Mesenchymal stem cell (in vitro differentiated cells and primary cell): ENCODE results near the gene TYMP.

Source experiments
- DNase-seq: peaks from one replicate; pipeline ENCODE4 v3.0.0-alpha.2; 2013
- H2AFZ ChIP-seq: one replicate; pipeline ENCODE4 v1.6.1; 2013; ENCODE audit warnings: low read depth, mild to moderate bottlenecking, control low read depth, inconsistent platforms, low read length, moderate library complexity
- H2AK5ac ChIP-seq: 2 replicates; pipeline ENCODE4 v1.6.1; 2013; ENCODE audit warnings: low read length, moderate library complexity, mild to moderate bottlenecking, inconsistent platforms; ENCODE audit not compliant: severe bottlenecking
- H2BK120ac ChIP-seq: one replicate; pipeline ENCODE4 v1.6.1; 2013; ENCODE audit warnings: low read depth, mild to moderate bottlenecking, inconsistent platforms, low read length, moderate library complexity
- H2BK12ac ChIP-seq, 2 experiments: one replicate each; pipeline ENCODE4 v1.6.1; 2013; ENCODE audit warnings: inconsistent platforms in 2 of 2, low read length in 2 of 2, mild to moderate bottlenecking in 2 of 2, moderate library complexity in 2 of 2, control low read depth in 1 of 2
- H2BK15ac ChIP-seq: one replicate; pipeline ENCODE4 v1.6.1; 2013; ENCODE audit warnings: mild to moderate bottlenecking, low read depth, inconsistent platforms; ENCODE audit not compliant: poor library complexity, severe bottlenecking
- H2BK5ac ChIP-seq: 2 replicates; pipeline ENCODE4 v1.6.1; 2013; ENCODE audit warnings: low read depth, mild to moderate bottlenecking, low read length, control low read depth, inconsistent platforms; ENCODE audit not compliant: poor library complexity, severe bottlenecking
- H3K14ac ChIP-seq, 2 experiments: one replicate each; pipeline ENCODE4 v1.6.1; 2013; ENCODE audit warnings: inconsistent platforms in 2 of 2, low read length in 2 of 2, control low read depth in 1 of 2, mild to moderate bottlenecking in 1 of 2, moderate library complexity in 1 of 2
- H3K18ac ChIP-seq, 2 experiments: one replicate each; pipeline ENCODE4 v1.6.1; 2013; ENCODE audit warnings: inconsistent platforms in 2 of 2, low read length in 2 of 2, control low read depth in 1 of 2, low read depth in 1 of 2, mild to moderate bottlenecking in 1 of 2
- H3K23ac ChIP-seq, 2 experiments: one replicate each; pipeline ENCODE4 v1.6.1; 2013; ENCODE audit warnings: inconsistent platforms in 2 of 2, low read length in 2 of 2, mild to moderate bottlenecking in 2 of 2, moderate library complexity in 2 of 2, control low read depth in 1 of 2
- H3K27ac ChIP-seq: 2 replicates; pipeline ENCODE4 v1.5.1; 2013; ENCODE audit warnings: mild to moderate bottlenecking, moderate library complexity, low read length, control low read depth, inconsistent platforms; ENCODE audit not compliant: poor library complexity, severe bottlenecking
- H3K27me3 ChIP-seq, 2 experiments: 2 replicates each; pipeline versions ENCODE4 v1.6.1 to v1.7.0; 2013; ENCODE audit warnings: low read length in 2 of 2, mild to moderate bottlenecking in 2 of 2, moderate library complexity in 2 of 2, control low read depth in 1 of 2, inconsistent platforms in 1 of 2; ENCODE audit not compliant: control insufficient read depth in 1 of 2, insufficient read depth in 1 of 2
- H3K36me3 ChIP-seq, 2 experiments: 2 replicates each; pipeline versions ENCODE4 v1.6.1 to v1.7.0; 2013; ENCODE audit warnings: low read length in 2 of 2, control low read depth in 1 of 2, inconsistent platforms in 1 of 2, low read depth in 1 of 2, mild to moderate bottlenecking in 1 of 2; ENCODE audit not compliant: insufficient read depth in 2 of 2, control insufficient read depth in 1 of 2
- H3K4ac ChIP-seq, 2 experiments: one replicate each; pipeline ENCODE4 v1.6.1; 2013; ENCODE audit warnings: inconsistent platforms in 2 of 2, low read length in 2 of 2, mild to moderate bottlenecking in 2 of 2, moderate library complexity in 2 of 2, control low read depth in 1 of 2, low read depth in 1 of 2
- H3K4me1 ChIP-seq: 2 replicates; pipeline ENCODE4 v1.6.1; 2013; ENCODE audit warnings: low read depth, low read length, control low read depth; ENCODE audit not compliant: control insufficient read depth, insufficient read depth
- H3K4me2 ChIP-seq: 2 replicates; pipeline ENCODE4 v1.6.1; 2013; ENCODE audit warnings: low read length, mild to moderate bottlenecking, inconsistent platforms; ENCODE audit not compliant: poor library complexity, severe bottlenecking
- H3K4me3 ChIP-seq, 2 experiments: 2 replicates each; pipeline versions ENCODE4 v1.5.1 to v1.7.0; 2013; ENCODE audit warnings: low read length in 2 of 2, mild to moderate bottlenecking in 2 of 2, control low read depth in 1 of 2, low read depth in 1 of 2; ENCODE audit not compliant: insufficient read depth in 1 of 2
- H3K79me1 ChIP-seq: replicated peaks from 2 replicates; pipeline ENCODE4 v1.6.1; 2013; ENCODE audit warnings: mild to moderate bottlenecking, control low read depth, low read length, inconsistent platforms; ENCODE audit not compliant: poor library complexity, severe bottlenecking
- H3K9ac ChIP-seq: 2 replicates; pipeline ENCODE4 v1.7.0; 2013; ENCODE audit warnings: mild to moderate bottlenecking, low read length, moderate library complexity
- H3K9me3 ChIP-seq: 2 replicates; pipeline ENCODE4 v1.7.0; 2013; ENCODE audit warnings: mild to moderate bottlenecking, low read length; ENCODE audit not compliant: control insufficient read depth
- H4K8ac ChIP-seq: one replicate; pipeline ENCODE4 v1.6.1; 2013; ENCODE audit warnings: inconsistent platforms, mild to moderate bottlenecking, low read length, moderate library complexity
- H4K91ac ChIP-seq: one replicate; pipeline ENCODE4 v1.6.1; 2013; ENCODE audit warnings: mild to moderate bottlenecking, low read length, inconsistent platforms
- WGBS: methylation state at CpG from one replicate; pipeline ENCODE4 v1.1.7; 2013; ENCODE audit warnings: mixed read lengths; 5-methylcytosine and 5-hydroxymethylcytosine counted together

Gene TYMP

DNA sequence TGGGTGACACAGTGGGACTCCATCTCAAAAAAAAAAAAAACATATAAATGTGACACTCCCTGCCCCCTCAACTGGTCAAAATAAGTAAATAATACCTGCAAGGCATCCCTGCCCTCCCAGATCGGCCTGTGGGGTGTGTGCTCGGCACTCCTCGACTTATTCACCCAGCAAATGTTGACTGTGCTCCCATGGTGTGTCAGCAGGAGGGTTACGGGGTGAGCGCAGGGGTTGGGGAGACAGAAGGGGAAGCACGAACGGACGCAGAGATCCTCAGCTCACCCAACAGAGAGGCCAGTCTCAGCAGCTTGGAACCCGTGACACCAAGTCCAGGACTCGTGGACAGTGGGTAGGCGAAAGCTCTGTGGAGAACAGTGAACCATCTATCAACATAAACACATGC lies 50.1 kb downstream of the TYMP start:
- 87% methylated on average over 11 of the region's 11 CpGs for WGBS
- H4K8ac ChIP-seq: no peak overlapping the region
- no peak overlapping the region for H2BK15ac ChIP-seq
- H3K4me1 ChIP-seq: peaks cover 29% of the 10 kb centered on the region
- H2AFZ ChIP-seq: no peak overlapping the region
- no peak for DNase-seq
- H3K4ac ChIP-seq: no peak overlapping the region
- no peaks in the 10 kb centered on the region for H3K79me1 ChIP-seq
- no peak overlapping the region for H2BK5ac ChIP-seq
- H3K14ac ChIP-seq: no peak overlapping the region
- H3K23ac ChIP-seq: no peak overlapping the region
- no peak overlapping the region for H2BK12ac ChIP-seq
- H3K36me3 ChIP-seq: peaks cover 0 to 14% of the 10 kb centered on the region in 2 experiments
- H3K9me3 ChIP-seq: no peaks in the 10 kb centered on the region
- H2BK120ac ChIP-seq: no peak overlapping the region
- no peak overlapping the region for H3K27ac ChIP-seq
- no peak overlapping the region for H3K4me3 ChIP-seq
- H3K18ac ChIP-seq: no peak overlapping the region
- no peak overlapping the region for H2AK5ac ChIP-seq
- H3K4me2 ChIP-seq: no peak overlapping the region
- H3K9ac ChIP-seq: no peak overlapping the region
- H3K27me3 ChIP-seq: peaks cover 23 to 55% of the 10 kb centered on the region in 2 experiments
- H4K91ac ChIP-seq: no peak overlapping the region

DNA sequence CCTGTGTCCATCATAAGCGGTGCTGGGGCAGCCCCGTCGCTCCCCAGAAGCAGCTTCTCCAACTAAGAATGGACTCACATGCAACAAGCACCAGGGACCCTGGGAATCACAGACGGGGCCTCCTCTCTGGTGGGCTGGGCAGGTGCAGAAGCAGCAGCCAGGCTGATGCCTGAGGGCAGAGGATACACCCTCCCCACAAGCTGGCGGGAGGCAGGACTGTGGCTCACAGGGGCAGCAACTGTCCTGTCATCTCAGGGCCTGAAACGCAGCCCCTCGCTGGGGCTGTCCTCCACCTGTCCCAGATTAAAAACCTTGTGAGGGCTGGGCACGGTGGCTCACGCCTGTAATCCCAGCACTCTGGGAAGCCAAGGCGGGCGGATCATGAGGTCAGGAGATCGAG lies 51.9 kb downstream of the TYMP start:
- 87% methylated on average over 10 of the region's 12 CpGs for WGBS
- peaks cover 23 to 38% of the 10 kb centered on the region in 2 experiments for H3K27me3 ChIP-seq
- H3K9me3 ChIP-seq: no peaks in the 10 kb centered on the region
- peaks cover 0 to 12% of the 10 kb centered on the region in 2 experiments for H3K36me3 ChIP-seq
- no peak overlapping the region for H3K9ac ChIP-seq
- H4K91ac ChIP-seq: no peak overlapping the region
- no peak overlapping the region for H3K4me3 ChIP-seq
- no peak overlapping the region for H3K4ac ChIP-seq
- no peak overlapping the region for H3K27ac ChIP-seq
- H2AK5ac ChIP-seq: no peak overlapping the region
- no peak overlapping the region for H2BK120ac ChIP-seq
- no peak overlapping the region for H2AFZ ChIP-seq
- DNase-seq: no peak
- peaks cover 32% of the 10 kb centered on the region for H3K4me1 ChIP-seq
- no peaks in the 10 kb centered on the region for H3K79me1 ChIP-seq
- H3K23ac ChIP-seq: no peak overlapping the region
- H3K14ac ChIP-seq: no peak overlapping the region
- H3K18ac ChIP-seq: no peak overlapping the region
- H2BK12ac ChIP-seq: no peak overlapping the region
- H2BK15ac ChIP-seq: no peak overlapping the region
- no peak overlapping the region for H3K4me2 ChIP-seq
- H4K8ac ChIP-seq: no peak overlapping the region
- no peak overlapping the region for H2BK5ac ChIP-seq

- no peak for DNase-seq
- Histone ChIP-seq H3K79me1 (no peaks in the 10 kb centered on the region), H4K91ac (peak overlapping the region; percentile 35), H3K9ac (no peak overlapping the region), H3K4me1 (peaks cover 37% of the 10 kb centered on the region), H4K8ac (peak overlapping the region; percentile 41), H3K36me3 (peaks cover 0 to 18% of the 10 kb centered on the region in 2 experiments), H3K4me3 (no peak overlapping the region), H2BK12ac (no peak overlapping the region), H3K27me3 (peaks cover 18 to 27% of the 10 kb centered on the region in 2 experiments), H3K18ac (no peak overlapping the region), H2BK120ac (no peak overlapping the region), H3K14ac (no peak overlapping the region), H2BK5ac (no peak overlapping the region), H3K27ac (no peak overlapping the region), H3K9me3 (no peaks in the 10 kb centered on the region), H2AK5ac (no peak overlapping the region), H3K4ac (no peak overlapping the region), H2BK15ac (no peak overlapping the region), H2AFZ (no peak overlapping the region), H3K4me2 (no peak overlapping the region), H3K23ac (no peak overlapping the region)
- WGBS: 85% methylated on average over 7 of the region's 7 CpGs
Observed at GRCh38 chr22:50476868-50477267, 52.9 kb downstream of the TYMP start.
